Body of pancreas (tissue), 4 donors: ENCODE data around the gene GRK1. TPM values are rescaled to one million over a fixed set of nuclear protein-coding genes. Genes with fewer than 3 reads are reported as not detected.
"Not testable (repeated sequence)": the region's sequence is repeated elsewhere in the genome, so short reads cannot be mapped to it uniquely, and the experiment has no call there.

Experiments used
- ATAC-seq: fragments of 150-250 bp; one replicate; pipeline ENCODE4 v1.9.1; 2016
- DNase-seq, 4 donors: peaks; one replicate each; pipeline ENCODE4 v3.0.0-alpha.2; 2019
- H3K27ac ChIP-seq, 4 donors: fragments of 200-600 bp; sonication (generic); 1 replicate in 3 of 4; 2 replicates in 1 of 4; pipeline versions ENCODE4 v1.5.1 to v1.6.1; 2016 to 2019; ENCODE audit warnings: mild to moderate bottlenecking in 1 of 4, mixed read lengths in 1 of 4, moderate library complexity in 1 of 4
- H3K27me3 ChIP-seq, 2 donors: fragments of 200-600 bp; sonication (generic); one replicate each; pipeline ENCODE4 v1.6.0; 2016; ENCODE audit warnings: mild to moderate bottlenecking in 1 of 2
- H3K36me3 ChIP-seq, 2 donors: fragments of 200-600 bp; sonication (generic); replicated peaks in 1 of 2; 2 replicates each; pipeline ENCODE4 v1.5.1; 2016; ENCODE audit warnings: low read depth in 2 of 2; ENCODE audit not compliant: insufficient read depth in 1 of 2
- H3K4me1 ChIP-seq: fragments of 200-600 bp; sonication (generic); one replicate; pipeline ENCODE4 v1.6.0; 2016
- H3K4me3 ChIP-seq, 2 donors: fragments of 200-600 bp; sonication (generic); 1 replicate in 1 of 2; 2 replicates in 1 of 2; pipeline ENCODE4 v1.5.1; 2016 to 2019
- H3K9me3 ChIP-seq, 3 donors: fragments of 200-600 bp; sonication (generic); 1 replicate in 2 of 3; 2 replicates in 1 of 3; pipeline ENCODE4 v1.5.1; 2016
- CTCF ChIP-seq, 7 experiments: fragments of 450-650 bp in 4 of 7; fragments of 200-600 bp in 3 of 7; sonication (generic) in 3 of 7; IDR thresholded peaks; one replicate each; pipeline ENCODE4 v1.5.1; 2016 to 2019; ENCODE audit warnings: antibody characterized with exemption in 7 of 7
- POLR2A ChIP-seq, 3 donors: fragments of 450-650 bp; IDR thresholded peaks; one replicate each; pipeline ENCODE4 v1.6.1; 2016; ENCODE audit warnings: antibody characterized with exemption in 3 of 3, mild to moderate bottlenecking in 2 of 3
- WGBS, 2 donors: methylation state at CpG; one replicate each; pipeline ENCODE4 v1.1.5; 2017; 5-methylcytosine and 5-hydroxymethylcytosine counted together
- intact Hi-C: fragments of 100-400 bp; cut with DNase I; formaldehyde crosslinking; loops from one replicate; pipeline ENCODE4 v1.15.1; 2023
- total RNA-seq, 2 donors: library from RNA; depleted of rRNA; stranded (reverse); fragments of >200 nt; gene quantifications; one replicate each; pipeline ENCODE4 v1.1.0, GENCODE V29; 2016

Gene GRK1
- total RNA-seq, 2 donors from 2014 or later = not detected

GRCh38 chr13:113749507-113749906 is 82.5 kb downstream of the GRK1 start:
- 86% methylated on average over 6 to 12 of the region's 13 CpGs for WGBS, 2 donors
- Histone ChIP-seq H3K27ac (no peak overlapping the region), H3K4me1 (no peaks in the 10 kb centered on the region), H3K4me3 (no peak overlapping the region), H3K27me3 (no peaks in the 10 kb centered on the region), H3K36me3 (no peaks in the 10 kb centered on the region), H3K9me3 (no peaks in the 10 kb centered on the region)
- ATAC-seq (no peak), DNase-seq (peak in 1 of 4 donors; percentile 2)
- intact Hi-C loops = no loop called here
- TF ChIP-seq CTCF (IDR thresholded peaks at IDR 0.05) (no peak), POLR2A (IDR thresholded peaks at IDR 0.05) (no peak)

DNA sequence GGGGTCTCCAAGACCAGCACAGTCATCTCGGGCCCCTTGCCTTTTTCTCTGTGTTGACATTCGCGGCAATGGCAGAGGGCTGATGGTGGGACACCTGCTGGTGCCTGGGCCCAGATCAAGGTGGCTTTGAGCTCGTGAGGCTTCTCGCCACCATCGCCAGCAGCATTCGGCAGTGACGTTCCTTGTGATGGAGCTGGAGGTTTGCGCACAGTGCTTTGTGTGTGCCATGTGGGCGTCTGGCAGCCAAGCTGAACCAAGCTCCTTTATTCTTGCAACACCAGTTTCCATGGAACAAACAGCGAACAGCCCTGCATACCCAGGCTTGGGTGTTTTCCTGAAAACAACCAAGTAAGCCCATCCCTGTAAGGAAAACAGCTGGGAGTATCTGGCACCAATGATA is 82.9 kb downstream of the GRK1 start:
- 85 to 96% methylated on average over 3 to 9 of the region's 11 CpGs for WGBS, 2 donors
- DNase-seq = no peak
- no peaks in the 10 kb centered on the region for H3K36me3 ChIP-seq
- intact Hi-C loops = no loop called here
- no peak overlapping the region for H3K27ac ChIP-seq
- H3K4me3 ChIP-seq = no peak overlapping the region
- H3K4me1 ChIP-seq = no peaks in the 10 kb centered on the region
- no peaks in the 10 kb centered on the region for H3K27me3 ChIP-seq
- no peaks in the 10 kb centered on the region for H3K9me3 ChIP-seq
- no peak for ATAC-seq
- TF ChIP-seq POLR2A (IDR thresholded peaks at IDR 0.05) (no peak), CTCF (IDR thresholded peaks at IDR 0.05) (no peak)

DNA sequence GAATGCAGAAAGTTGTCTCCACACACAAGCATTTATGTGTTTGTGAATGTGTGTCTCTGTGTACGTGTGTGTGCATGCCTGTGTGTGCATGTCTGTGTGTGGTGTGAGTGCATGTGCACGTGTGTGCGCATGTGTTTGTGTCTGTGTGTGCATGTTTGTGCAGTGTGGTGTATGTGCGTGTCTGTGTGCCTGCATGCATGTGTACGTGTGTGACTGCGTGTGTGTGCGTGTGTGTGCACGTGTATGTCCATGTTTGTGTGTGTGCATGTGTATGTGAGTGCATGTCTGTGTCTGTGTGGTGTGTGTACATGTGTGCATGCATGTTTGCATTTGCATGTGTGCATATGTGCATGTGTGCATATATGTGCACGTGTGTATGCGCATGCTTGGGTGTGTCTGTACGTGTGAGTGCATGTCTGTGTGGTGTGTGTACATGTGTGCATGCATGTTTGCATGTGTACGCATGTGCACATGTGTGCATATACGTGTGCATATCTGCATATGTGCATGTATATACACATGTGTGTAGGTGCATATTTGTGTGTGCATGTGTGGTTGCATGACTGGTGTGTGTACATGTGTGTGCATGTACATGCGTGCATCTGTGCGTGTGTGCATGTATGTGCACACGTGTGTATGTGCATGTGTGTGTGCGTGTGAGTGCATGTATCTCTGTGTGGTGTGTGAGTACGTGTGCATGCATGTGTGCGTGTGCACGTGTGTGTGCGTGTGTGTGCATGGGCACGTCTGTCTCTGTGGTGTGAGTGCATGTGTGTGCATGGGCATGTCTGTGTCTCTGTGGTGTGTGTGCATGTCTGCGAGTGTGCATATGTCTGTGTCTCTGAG is 83.8 kb downstream of the GRK1 start:
- no peak overlapping the region for H3K27ac ChIP-seq
- no peaks in the 10 kb centered on the region for H3K27me3 ChIP-seq
- no peaks in the 10 kb centered on the region for H3K4me1 ChIP-seq
- H3K36me3 ChIP-seq = no peaks in the 10 kb centered on the region
- intact Hi-C loops = no loop called here
- TF ChIP-seq POLR2A (IDR thresholded peaks at IDR 0.05) (no peak), CTCF (IDR thresholded peaks at IDR 0.05) (no peak)
- DNase-seq (no peak), ATAC-seq (no peak)
- H3K9me3 ChIP-seq = no peaks in the 10 kb centered on the region
- WGBS, 2 donors = 77 to 79% methylated on average over 23 of the region's 23 CpGs
- H3K4me3 ChIP-seq = no peak overlapping the region

GRCh38 chr13:113751491-113751890 is 84.5 kb downstream of the GRK1 start:
- 87 to 90% methylated on average over 8 to 19 of the region's 19 CpGs for WGBS, 2 donors
- DNase-seq = no peak
- no peaks in the 10 kb centered on the region for H3K27me3 ChIP-seq
- H3K4me1 ChIP-seq = no peaks in the 10 kb centered on the region
- no peak overlapping the region for H3K27ac ChIP-seq
- TF ChIP-seq CTCF (IDR thresholded peaks at IDR 0.05) = no peak
- H3K36me3 ChIP-seq = no peaks in the 10 kb centered on the region
- intact Hi-C loops = no loop called here
- H3K4me3 ChIP-seq = no peak overlapping the region
- no peak for ATAC-seq
- H3K9me3 ChIP-seq = no peaks in the 10 kb centered on the region

- intact Hi-C loops, H3K36me3 ChIP-seq, H3K27ac ChIP-seq, H3K9me3 ChIP-seq, ATAC-seq, H3K4me1 ChIP-seq, H3K4me3 ChIP-seq, DNase-seq, H3K27me3 ChIP-seq: not testable (repeated sequence)
- WGBS, 2 donors = 87 to 92% methylated on average over 30 to 55 of the region's 78 CpGs
These were observed 85.4 kb downstream of the GRK1 start for GRCh38 chr13:113752211-113752986.
